Stimulated activated CD4-positive, alpha-beta T cell treated with anti-CD3 and anti-CD28 coated beads, Interleukin-15, amount 100 ng/mL, for 1 hour (primary cell): ENCODE measurements around the gene TBXA2R.

Experiments used
- DNase-seq, 2 donors: peaks; one replicate each; pipeline ENCODE4 v3.0.0-alpha.2; 2020; ENCODE audit warnings: low read depth in 1 of 2, low spot score in 1 of 2

The TBXA2R gene

GRCh38 chr19:3607303-3608078 is 816 bp upstream of the TBXA2R start:
- no peak for DNase-seq

- DNase-seq, result no peak
Observed at GRCh38 chr19:3606174-3606689, 443 bp downstream of the TBXA2R start.

GRCh38 chr19:3605770-3606169 is 905 bp downstream of the TBXA2R start:
- no peak for DNase-seq

- DNase-seq, result no peak
Observed at GRCh38 chr19:3605361-3605760, 1.3 kb downstream of the TBXA2R start.

- DNase-seq, result no peak
Observed at GRCh38 chr19:3604987-3605343, 1.7 kb downstream of the TBXA2R start.

GRCh38 chr19:3604227-3604986 is 2.3 kb downstream of the TBXA2R start:
- no peak for DNase-seq

GRCh38 chr19:3603121-3603811 is 3.4 kb downstream of the TBXA2R start:
- no peak for DNase-seq

GRCh38 chr19:3601021-3601420 is 5.7 kb downstream of the TBXA2R start:
- DNase-seq, result no peak

GRCh38 chr19:3599776-3600187 is 6.9 kb downstream of the TBXA2R start:
- no peak for DNase-seq

- DNase-seq, result no peak
Observed at GRCh38 chr19:3595521-3596061, 11.1 kb downstream of the TBXA2R start.

GRCh38 chr19:3593156-3593555 is 13.5 kb downstream of the TBXA2R start:
- no peak for DNase-seq

- DNase-seq, result no peak
Observed at GRCh38 chr19:3591876-3592613, 14.6 kb downstream of the TBXA2R start.

- DNase-seq, result no peak
Observed at GRCh38 chr19:3590991-3591659, 15.6 kb downstream of the TBXA2R start.

GRCh38 chr19:3589949-3590348 is 16.7 kb downstream of the TBXA2R start:
- no peak for DNase-seq

- no peak for DNase-seq
Observed at GRCh38 chr19:3589439-3589838, 17.2 kb downstream of the TBXA2R start.

GRCh38 chr19:3586707-3587346 is 19.8 kb downstream of the TBXA2R start:
- no peak for DNase-seq

- DNase-seq, result peak in 1 of 2 donors; percentile 33
Observed at GRCh38 chr19:3586127-3586626, 20.5 kb downstream of the TBXA2R start.

GRCh38 chr19:3585301-3586126 is 21.2 kb downstream of the TBXA2R start, which contains the start of gene GIPC3:
TSS of gene GIPC3 (plus strand) at chr19:3585478. CDS start at chr19:3585598, 120 bp downstream.
- DNase-seq, result no peak
